ENCODE measurements around the gene AATK.
"Not testable (repeated sequence)": the region's sequence is repeated elsewhere in the genome, so short reads cannot be mapped to it uniquely, and the experiment has no call there.

AATK gene

GRCh38 chr17:81161972-81162371 is 4.0 kb downstream of the AATK start:
- no peak for DNase-seq (ENCODE audit: low read depth in 2 of 3, low spot score in 1 of 3)

- no peak for DNase-seq (ENCODE audit: low read depth in 2 of 3, low spot score in 1 of 3)
These were observed 4.5 kb downstream of the AATK start for GRCh38 chr17:81161536-81161935.

- no peak for DNase-seq (ENCODE audit: low read depth in 2 of 3, low spot score in 1 of 3)
These were observed 5.1 kb downstream of the AATK start for GRCh38 chr17:81160747-81161453.

- DNase-seq (ENCODE audit: low read depth in 2 of 3, low spot score in 1 of 3): no peak
These were observed 5.7 kb downstream of the AATK start for GRCh38 chr17:81160306-81160705.

GRCh38 chr17:81159611-81160265 is 6.3 kb downstream of the AATK start:
- no peak for DNase-seq (ENCODE audit: low read depth in 2 of 3, low spot score in 1 of 3)

GRCh38 chr17:81158688-81159590 is 7.1 kb downstream of the AATK start:
- no peak for DNase-seq (ENCODE audit: low read depth in 2 of 3, low spot score in 1 of 3)

- DNase-seq (ENCODE audit: low read depth in 2 of 3, low spot score in 1 of 3): no peak
These were observed 8.0 kb downstream of the AATK start for GRCh38 chr17:81157848-81158687.

GRCh38 chr17:81156866-81157805 is 8.9 kb downstream of the AATK start:
- DNase-seq (ENCODE audit: low read depth in 2 of 3, low spot score in 1 of 3): no peak

GRCh38 chr17:81154961-81155360 is 11.1 kb downstream of the AATK start:
- no peak for DNase-seq (ENCODE audit: low read depth in 2 of 3, low spot score in 1 of 3)

GRCh38 chr17:81154016-81154415 is 12.0 kb downstream of the AATK start:
- not testable (repeated sequence) for DNase-seq (ENCODE audit: low read depth in 2 of 3, low spot score in 1 of 3)

- DNase-seq (ENCODE audit: low read depth in 2 of 3, low spot score in 1 of 3): no peak
These were observed 12.6 kb downstream of the AATK start for GRCh38 chr17:81153340-81153803.

- no peak for DNase-seq (ENCODE audit: low read depth in 2 of 3, low spot score in 1 of 3)
These were observed 13.7 kb downstream of the AATK start for GRCh38 chr17:81152288-81152828.

- no peak for DNase-seq (ENCODE audit: low read depth in 2 of 3, low spot score in 1 of 3)
These were observed 14.7 kb downstream of the AATK start for GRCh38 chr17:81151278-81151677.

GRCh38 chr17:81150377-81151077 is 15.5 kb downstream of the AATK start:
- DNase-seq (ENCODE audit: low read depth in 2 of 3, low spot score in 1 of 3): no peak

- DNase-seq (ENCODE audit: low read depth in 2 of 3, low spot score in 1 of 3): no peak
These were observed 17.0 kb downstream of the AATK start for GRCh38 chr17:81148986-81149533.

- DNase-seq (ENCODE audit: low read depth in 2 of 3, low spot score in 1 of 3): no peak
These were observed 17.4 kb downstream of the AATK start for GRCh38 chr17:81148571-81148970.

GRCh38 chr17:81147701-81148100 is 18.3 kb downstream of the AATK start:
- DNase-seq (ENCODE audit: low read depth in 2 of 3, low spot score in 1 of 3): no peak

- not testable (repeated sequence) for DNase-seq (ENCODE audit: low read depth in 2 of 3, low spot score in 1 of 3)
These were observed 19.8 kb downstream of the AATK start for GRCh38 chr17:81146208-81146607.

GRCh38 chr17:81144423-81144781 is 21.6 kb downstream of the AATK start:
- no peak for DNase-seq (ENCODE audit: low read depth in 2 of 3, low spot score in 1 of 3)

Measured in stimulated activated CD4-positive, alpha-beta T cell treated with anti-CD3 and anti-CD28 coated beads, Interleukin-12 subunit alpha, Interleukin-12 subunit beta, amount 100 ng/mL, for 48 hours (primary cell).